Measurements from ENCODE around the gene TRPM5. TPM values are rescaled to one million over a fixed set of nuclear protein-coding genes. Genes with fewer than 3 reads are reported as not detected.

Gene TRPM5
- total RNA-seq, 2 donors from 2014 or later: 0.68 TPM; not detected in 1

- Histone ChIP-seq H3K4me1 (replicated peaks) (peaks cover 3% of the 10 kb centered on the region), H3K27me3 (replicated peaks; ENCODE audit: insufficient read depth) (no peaks in the 10 kb centered on the region), H3K36me3 (no peaks in the 10 kb centered on the region), H3K4me3 (no peak overlapping the region), H3K27ac (no peak overlapping the region), H3K9me3 (no peaks in the 10 kb centered on the region)
- no peak for TF ChIP-seq CTCF (IDR thresholded peaks at IDR 0.05)
- no peak for TF ChIP-seq POLR2A (IDR thresholded peaks at IDR 0.05)
- no peak for TF ChIP-seq POLR2AphosphoS5 (IDR thresholded peaks at IDR 0.05)
- intact Hi-C loops (cut with DNase I): loop anchor here (10.0 kb wide), 1 partner anchor 132 kb away; no protein-coding TSS in a partner anchor
- DNase-seq (ENCODE audit: low spot score): no peak
- WGBS: 97% methylated on average over 8 of the region's 8 CpGs
Observed at GRCh38 chr11:2462543-2462985, 18.2 kb upstream of the TRPM5 start.

GRCh38 chr11:2461956-2462542 lies 17.7 kb upstream of the TRPM5 start:
- intact Hi-C loops (cut with DNase I): loop anchor here (10.0 kb wide), 1 partner anchor 133 kb away; no protein-coding TSS in a partner anchor
- WGBS: 96% methylated on average over 14 of the region's 14 CpGs
- TF ChIP-seq CTCF (IDR thresholded peaks at IDR 0.05) (no peak), POLR2AphosphoS5 (IDR thresholded peaks at IDR 0.05) (no peak), POLR2A (IDR thresholded peaks at IDR 0.05) (no peak)
- Histone ChIP-seq H3K27ac (no peak overlapping the region), H3K36me3 (no peaks in the 10 kb centered on the region), H3K4me1 (replicated peaks) (peaks cover 3% of the 10 kb centered on the region), H3K9me3 (no peaks in the 10 kb centered on the region), H3K4me3 (no peak overlapping the region), H3K27me3 (replicated peaks; ENCODE audit: insufficient read depth) (no peaks in the 10 kb centered on the region)
- no peak for DNase-seq (ENCODE audit: low spot score)

- Histone ChIP-seq H3K27me3 (replicated peaks; ENCODE audit: insufficient read depth) (no peaks in the 10 kb centered on the region), H3K9me3 (no peaks in the 10 kb centered on the region), H3K4me3 (no peak overlapping the region), H3K36me3 (no peaks in the 10 kb centered on the region), H3K4me1 (replicated peaks) (peaks cover 3% of the 10 kb centered on the region), H3K27ac (no peak overlapping the region)
- intact Hi-C loops (cut with DNase I): loop anchor here (10.0 kb wide), 1 partner anchor 133 kb away; no protein-coding TSS in a partner anchor
- no peak for DNase-seq (ENCODE audit: low spot score)
- TF ChIP-seq POLR2A (IDR thresholded peaks at IDR 0.05): no peak
- no peak for TF ChIP-seq POLR2AphosphoS5 (IDR thresholded peaks at IDR 0.05)
- TF ChIP-seq CTCF (IDR thresholded peaks at IDR 0.05): no peak
- WGBS: 87% methylated on average over 17 of the region's 17 CpGs
Observed at GRCh38 chr11:2461253-2461955, 17.1 kb upstream of the TRPM5 start.

GRCh38 chr11:2460540-2461252 lies 16.4 kb upstream of the TRPM5 start:
- WGBS: 93% methylated on average over 15 of the region's 15 CpGs
- Histone ChIP-seq H3K4me1 (replicated peaks) (peaks cover 3% of the 10 kb centered on the region), H3K27me3 (replicated peaks; ENCODE audit: insufficient read depth) (no peaks in the 10 kb centered on the region), H3K27ac (no peak overlapping the region), H3K36me3 (no peaks in the 10 kb centered on the region), H3K9me3 (no peaks in the 10 kb centered on the region), H3K4me3 (no peak overlapping the region)
- DNase-seq (ENCODE audit: low spot score): no peak
- intact Hi-C loops (cut with DNase I): loop anchor here (10.0 kb wide), 1 partner anchor 134 kb away; no protein-coding TSS in a partner anchor
- TF ChIP-seq POLR2AphosphoS5 (IDR thresholded peaks at IDR 0.05): no peak
- TF ChIP-seq CTCF (IDR thresholded peaks at IDR 0.05): no peak
- no peak for TF ChIP-seq POLR2A (IDR thresholded peaks at IDR 0.05)

Data from prostate gland (tissue), 2 donors.